T1000 (cell line): ENCODE results near the gene UGCG.

Experiments used
- DNase-seq: peaks from one replicate; lab custom pipeline; 2025; ENCODE audit warnings: mixed read lengths; lab: John Stamatoyannopoulos, UW

UGCG gene

DNA sequence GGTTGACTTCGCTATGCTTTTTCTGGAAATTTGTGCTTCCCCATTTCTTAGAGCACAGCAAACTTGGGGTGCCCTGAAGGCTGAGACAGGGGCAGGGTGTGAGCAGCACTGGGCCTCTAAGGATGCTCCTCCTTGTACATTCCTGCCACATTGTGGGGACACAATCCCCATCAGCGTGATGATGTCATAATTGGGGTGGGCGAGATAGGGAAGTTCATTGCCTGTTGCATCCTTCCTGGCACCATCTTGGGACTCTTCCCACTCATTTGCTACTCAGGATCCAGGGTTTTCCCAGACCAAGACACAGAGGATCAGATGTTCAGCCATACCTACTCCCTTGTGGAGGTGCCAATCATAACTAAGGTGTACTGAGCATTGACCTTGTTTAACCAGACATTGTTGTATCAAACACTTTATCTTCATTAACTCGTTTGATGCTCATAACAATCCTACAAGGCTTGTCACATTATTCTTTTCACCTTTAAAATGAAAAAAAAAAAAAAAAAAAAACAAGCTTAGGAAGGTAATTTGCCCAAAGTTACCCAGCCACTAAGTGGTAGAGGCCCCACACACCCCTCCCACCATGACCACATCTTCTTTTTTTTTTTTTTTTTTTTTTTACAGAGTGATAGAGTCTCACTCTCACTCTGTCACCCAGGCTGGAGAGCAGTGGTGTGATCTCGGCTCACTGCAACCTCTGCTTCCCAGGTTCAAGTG is 87.6 kb downstream of the UGCG start:
- DNase-seq: no peak
